GM18907 (cell line): ENCODE results near the gene ACSM2B.
"Not testable (repeated sequence)": the region's sequence is repeated elsewhere in the genome, so short reads cannot be mapped to it uniquely, and the experiment has no call there.

ENCODE experiments used
- ATAC-seq: cut with Tn5 transposase; IDR thresholded peaks from one replicate; pipeline ENCODE4 v1.9.1; 2021; ENCODE audit warnings: mild to moderate bottlenecking, moderate library complexity; ENCODE audit not compliant: unreplicated experiment

The ACSM2B gene

DNA sequence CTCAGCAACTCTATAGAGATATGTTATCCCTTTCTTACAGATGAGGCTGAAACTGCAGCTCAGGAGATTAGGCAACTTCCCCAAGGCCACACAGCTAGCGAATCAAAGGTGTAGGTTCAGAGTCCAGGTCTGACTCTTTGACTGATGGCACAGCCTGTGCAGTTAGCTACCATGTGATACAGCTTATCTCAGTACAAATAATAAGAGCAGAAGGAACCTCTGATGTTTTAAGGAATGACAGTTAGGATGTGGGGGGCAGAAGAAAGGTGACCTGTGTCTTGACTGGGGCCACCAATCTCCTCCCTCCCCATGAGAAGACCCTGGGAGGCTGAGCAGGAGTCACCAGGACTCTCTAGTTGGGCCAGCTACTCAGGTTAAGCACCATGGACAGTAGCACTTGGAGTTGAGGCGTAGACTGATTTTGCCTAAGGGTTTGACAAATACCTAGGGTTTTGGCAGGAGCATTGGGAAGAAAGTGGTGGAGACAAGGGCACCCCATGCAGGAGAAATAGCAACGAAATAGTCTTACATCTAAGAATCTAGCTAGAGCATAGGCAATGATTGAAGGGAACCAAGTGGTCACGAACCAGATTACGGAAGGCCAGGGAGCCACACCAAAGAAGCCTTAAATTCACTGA lies 22.8 kb upstream of the ACSM2B start:
- ATAC-seq: no peak

DNA sequence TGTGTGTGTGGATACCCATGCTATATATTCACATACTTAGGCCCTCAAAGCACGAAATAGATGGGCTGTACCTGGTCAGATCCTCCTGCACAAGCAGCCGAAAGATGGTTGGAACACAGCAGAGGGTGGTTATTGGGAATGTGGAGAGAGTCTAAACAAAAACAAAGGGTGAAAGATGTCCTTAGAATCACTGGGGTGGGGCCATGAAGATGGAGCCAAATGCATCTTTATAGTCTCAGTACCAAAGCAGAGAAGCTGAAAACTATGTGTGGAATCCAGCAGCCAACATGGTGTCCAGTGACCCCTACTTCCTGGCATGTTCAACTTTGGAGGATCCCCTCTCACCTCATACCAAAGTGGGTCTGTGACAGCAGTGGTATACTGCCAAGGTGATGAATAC lies 19.5 kb upstream of the ACSM2B start:
- ATAC-seq: not testable (repeated sequence)

DNA sequence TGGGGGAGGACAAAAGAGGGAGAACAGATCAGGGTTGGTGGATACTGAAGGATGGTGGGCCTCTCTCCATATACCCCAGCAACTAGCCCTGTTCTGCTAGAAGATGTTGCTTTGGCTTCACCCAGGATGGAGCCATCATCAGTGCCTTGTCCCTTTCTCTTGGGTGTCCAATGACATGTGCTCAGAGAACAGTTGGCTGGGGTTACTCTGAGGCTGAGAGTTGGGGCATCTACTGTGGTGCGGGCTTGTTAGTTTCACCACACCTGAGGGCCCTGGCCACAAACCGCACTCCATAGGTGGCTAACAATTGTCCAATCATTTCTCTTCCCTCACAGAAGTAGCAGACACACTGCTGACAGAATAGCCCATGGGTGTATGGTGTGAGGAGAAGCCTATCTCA lies 18.9 kb upstream of the ACSM2B start:
- not testable (repeated sequence) for ATAC-seq

DNA sequence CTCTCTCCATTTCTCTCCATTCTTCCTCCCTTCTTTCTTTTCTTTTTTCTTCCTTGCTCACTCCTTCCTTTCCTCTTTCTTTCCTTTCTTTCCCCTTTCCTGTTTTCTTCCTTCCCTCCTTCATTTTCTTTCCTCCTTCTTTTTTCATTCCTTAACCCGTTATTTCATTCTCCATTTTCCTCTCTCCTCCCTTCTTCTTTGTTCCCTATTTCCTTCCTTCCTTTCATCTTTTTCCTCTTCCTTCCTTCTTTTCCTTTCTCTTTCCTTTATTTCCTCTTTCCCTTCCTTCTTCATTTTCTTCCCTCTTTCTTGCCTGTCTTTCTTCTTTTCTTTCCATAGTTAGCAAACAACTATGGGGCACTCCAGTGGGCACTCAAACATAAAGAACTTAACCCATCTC lies 16.6 kb upstream of the ACSM2B start:
- not testable (repeated sequence) for ATAC-seq

DNA sequence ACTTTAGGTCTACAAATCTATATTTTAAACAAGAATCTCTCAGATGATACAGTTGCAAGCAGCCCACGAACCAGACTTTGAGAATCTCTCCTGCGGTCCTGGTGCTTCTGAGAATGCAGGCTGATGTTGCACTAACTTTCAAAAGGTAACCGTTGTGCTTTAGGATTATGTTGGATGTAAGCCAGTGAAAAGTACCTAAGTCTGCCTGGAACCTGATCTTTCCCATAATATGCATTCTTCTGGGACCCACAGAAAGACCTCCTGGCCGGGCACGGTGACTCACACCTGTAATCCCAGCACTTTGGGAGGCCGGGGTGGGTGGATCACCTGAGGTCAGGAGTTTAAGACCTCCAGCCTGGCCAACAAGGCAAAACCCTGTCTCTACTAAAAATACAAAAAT lies 13.3 kb upstream of the ACSM2B start:
- not testable (repeated sequence) for ATAC-seq

DNA sequence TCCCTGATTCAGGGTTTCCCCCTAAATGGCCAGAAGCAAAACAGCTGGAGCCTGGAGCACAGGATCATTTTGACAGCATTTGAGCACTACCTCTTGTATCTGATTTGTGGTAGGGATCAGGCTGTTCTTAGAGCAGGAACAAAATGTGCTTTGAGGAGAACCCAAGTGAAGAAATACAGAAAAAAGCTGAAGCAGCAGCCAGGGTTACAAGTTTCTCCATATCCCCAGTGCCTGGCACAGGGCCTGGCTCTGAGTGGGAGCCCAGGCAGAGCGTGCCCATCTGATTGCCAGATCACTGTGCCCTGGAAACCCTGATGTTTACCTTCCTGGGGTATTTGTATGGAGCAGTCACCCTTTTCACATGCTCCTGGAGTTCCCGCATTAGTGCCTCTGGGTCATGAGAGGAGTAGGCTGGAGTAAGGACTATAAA lies 11.5 kb upstream of the ACSM2B start:
- not testable (repeated sequence) for ATAC-seq

DNA sequence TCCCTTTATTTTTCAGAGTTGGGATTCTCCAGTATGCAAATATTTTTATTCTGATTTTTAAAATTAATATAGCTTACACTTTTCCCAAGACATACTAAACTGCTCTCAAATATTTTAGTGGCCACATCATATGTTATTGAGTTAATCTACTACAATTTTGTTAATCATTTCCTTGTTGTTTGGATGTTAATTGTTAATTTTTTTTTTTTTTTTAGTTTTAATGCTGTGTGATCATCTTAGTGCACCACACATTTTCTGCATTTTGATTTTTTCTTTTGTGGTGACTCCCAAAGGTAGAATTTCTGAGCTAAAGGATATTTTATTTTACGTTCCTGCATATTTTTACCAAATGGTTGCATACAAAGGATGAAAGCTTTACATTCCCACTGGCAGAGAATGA lies 10.5 kb upstream of the ACSM2B start:
- ATAC-seq: not testable (repeated sequence)

DNA sequence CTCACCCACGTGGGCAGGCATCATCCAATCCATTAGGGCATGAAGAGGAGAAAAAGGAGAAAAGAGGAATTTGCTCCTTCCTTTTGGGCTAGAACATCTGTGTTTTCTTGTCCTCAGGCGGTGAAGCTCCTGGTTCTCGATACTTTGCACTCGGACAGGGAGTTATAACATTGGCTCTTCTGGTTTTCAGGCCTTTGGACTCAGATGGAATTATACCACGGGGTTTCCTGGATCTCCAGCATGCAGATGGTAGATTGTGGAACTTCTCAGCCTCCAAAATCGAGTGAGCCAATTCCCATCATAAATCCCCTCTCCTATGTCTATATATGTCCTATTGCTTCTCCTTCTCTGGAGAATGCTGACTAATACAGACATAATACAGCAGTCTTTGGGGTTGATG lies 9.9 kb upstream of the ACSM2B start:
- ATAC-seq: not testable (repeated sequence)

DNA sequence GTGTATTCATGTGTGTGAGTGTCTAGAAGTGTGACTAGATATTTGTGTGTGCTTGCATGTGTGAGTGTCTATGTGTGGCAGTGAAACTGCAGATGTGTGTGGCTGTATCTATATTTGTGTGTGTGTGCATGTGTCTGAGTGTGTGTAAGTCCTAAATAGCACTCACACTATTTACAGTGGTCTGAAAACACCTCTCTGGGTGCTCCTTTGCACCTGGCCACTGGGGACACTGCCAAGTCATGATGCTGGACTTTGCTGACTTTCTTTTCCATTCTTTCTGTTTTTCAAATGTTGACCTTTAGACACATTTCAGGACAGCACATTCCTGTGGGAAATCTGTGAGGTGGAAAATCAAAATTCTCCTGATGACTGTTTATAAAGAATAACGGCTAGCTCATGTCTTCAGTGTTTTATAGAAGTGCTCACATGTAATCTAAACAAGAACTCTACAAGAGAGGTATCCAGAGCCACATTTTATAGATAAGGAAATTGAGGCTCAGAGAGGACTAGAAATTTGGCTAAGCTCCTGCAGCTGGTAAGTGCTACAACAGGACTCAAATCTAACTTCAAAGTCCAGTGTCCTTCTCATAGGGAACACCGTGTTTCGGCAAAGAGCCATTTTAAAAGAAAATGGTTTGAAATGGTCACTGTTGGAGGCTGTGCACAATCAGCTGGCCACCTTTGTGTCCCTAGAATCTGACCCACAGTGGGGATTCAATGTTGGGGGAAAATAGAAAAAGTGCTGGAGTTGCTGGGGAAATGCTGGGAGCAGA lies 4.5 kb upstream of the ACSM2B start:
- ATAC-seq: not testable (repeated sequence)

DNA sequence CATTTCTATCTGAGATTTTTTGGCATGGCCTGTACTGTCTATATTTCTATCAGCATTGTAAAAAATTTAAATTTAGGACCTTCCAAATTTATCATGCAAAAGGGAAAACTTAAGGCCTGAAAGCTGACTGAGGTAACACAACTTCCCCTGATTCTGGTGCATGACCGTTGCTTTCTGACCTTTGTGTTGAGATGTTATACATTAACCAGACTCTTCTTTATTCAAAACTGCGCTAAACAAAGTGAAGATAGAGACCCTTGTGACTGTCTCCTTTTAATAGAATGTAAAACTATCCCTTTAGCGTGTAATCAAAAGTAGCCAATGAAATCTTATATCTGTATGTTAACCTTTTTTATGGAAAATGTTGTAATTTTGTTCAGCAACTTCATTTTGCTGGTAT lies 1.9 kb upstream of the ACSM2B start:
- not testable (repeated sequence) for ATAC-seq

DNA sequence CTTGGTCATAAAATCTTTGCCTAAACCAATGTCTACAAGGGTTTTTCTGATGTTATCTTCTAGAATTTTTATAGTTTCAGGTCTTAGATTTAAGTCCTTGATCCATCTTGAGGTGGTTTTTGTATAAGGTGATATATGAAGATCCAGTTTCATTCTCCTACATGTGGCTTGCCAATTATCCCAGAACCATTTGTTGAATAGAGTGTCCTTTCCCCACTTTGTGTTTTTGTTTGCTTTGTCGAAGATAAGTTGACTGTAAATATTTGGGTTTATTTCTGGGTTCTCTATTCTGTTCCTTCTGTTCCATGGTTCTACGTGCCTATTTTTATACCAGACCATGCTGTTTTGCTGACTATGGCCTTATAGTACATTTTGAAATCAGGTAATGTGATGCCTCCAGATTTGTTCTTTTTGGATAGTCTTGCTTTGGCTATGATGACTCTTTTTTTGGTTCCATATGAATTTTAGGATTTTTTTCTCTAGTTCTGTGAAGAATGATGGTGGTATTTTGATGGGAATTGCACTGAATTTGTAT lies 7.0 kb downstream of the ACSM2B start:
- not testable (repeated sequence) for ATAC-seq

DNA sequence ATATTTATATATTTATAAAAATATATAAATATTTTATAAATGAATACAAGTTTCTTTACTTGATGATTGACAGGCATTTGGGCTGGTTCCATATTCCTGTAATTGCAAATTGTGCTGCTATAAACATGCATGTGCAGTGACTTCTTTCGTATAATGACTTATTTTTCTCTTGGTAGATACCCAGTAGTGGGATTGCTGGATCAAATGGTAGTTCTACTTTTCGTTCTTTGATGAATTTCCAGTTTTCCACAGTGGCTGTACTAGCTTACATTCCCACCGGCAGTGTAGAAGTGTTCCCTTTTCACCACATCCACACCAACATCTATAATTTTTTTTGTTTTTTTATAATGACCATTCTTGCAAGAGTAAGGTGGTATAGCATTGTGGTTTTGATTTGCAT lies 7.8 kb downstream of the ACSM2B start:
- no peak for ATAC-seq

DNA sequence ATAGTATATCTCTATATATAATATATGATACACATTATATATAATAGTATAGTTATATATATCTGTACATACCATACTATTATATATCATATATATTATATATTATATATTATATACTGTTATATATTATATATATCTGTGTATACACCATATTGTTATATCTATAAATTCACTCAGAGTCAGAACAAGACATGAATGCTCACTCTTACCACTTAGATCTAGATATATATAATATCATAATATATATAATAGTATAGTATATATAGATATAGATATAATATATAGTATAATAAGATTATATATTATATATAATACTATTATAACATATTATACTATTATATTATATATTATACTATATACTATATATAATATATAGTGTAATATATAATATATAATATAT lies 9.3 kb downstream of the ACSM2B start:
- ATAC-seq: no peak

DNA sequence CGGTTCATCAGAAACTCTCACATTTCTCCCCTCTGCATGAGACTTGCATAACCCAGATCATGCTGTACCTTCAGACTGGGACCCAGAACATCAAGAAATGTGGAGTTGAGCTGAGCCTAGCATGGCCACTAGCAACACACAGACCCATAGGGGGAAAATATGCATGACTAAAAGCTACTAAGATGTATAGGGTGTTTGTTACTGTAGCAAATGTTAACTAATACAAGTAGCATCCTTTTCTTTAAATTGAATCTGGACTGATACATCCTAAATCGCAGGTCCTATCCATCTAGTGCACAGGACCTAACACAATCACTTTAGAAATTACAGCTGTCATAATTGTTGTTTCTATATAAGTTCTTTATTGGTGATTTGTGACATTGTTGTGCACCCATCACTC lies 10.8 kb downstream of the ACSM2B start:
- not testable (repeated sequence) for ATAC-seq

DNA sequence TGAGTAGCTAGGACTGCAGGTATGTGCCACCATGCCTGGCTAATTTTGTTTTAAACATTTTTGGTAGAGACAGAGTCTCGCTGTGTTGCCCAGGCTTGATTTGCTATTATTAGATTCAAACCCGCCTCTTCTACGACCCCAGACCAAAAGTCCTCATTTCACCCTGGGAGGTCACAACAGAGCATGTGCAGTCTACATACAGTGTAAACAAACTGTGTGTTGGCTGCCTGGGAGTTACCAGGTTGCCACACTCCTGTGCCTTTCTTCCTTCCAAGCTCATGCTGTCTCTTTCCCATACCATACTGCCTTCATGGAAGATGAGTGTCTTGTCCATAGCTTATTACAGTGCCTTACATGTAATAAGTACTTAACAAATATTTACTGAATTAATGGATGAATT lies 11.9 kb downstream of the ACSM2B start:
- not testable (repeated sequence) for ATAC-seq

DNA sequence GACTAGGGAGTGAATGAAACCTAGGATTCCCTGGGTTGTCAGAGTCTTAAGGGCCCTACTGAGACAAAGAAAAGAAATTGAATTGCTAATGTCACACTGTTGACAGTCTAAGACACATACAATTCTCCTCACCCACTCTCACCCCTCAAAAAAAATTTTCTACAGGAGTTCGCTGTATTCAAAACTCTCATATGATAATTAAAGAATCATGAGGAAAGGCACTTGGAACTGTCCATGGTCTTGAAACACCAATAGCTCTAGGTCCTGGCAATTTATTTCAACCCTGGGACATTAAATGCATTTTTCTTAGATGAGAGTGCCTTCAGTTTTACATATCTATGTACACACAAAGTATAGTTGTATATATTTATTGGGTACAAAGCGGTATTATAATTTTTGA lies 20.5 kb downstream of the ACSM2B start:
- ATAC-seq: not testable (repeated sequence)

DNA sequence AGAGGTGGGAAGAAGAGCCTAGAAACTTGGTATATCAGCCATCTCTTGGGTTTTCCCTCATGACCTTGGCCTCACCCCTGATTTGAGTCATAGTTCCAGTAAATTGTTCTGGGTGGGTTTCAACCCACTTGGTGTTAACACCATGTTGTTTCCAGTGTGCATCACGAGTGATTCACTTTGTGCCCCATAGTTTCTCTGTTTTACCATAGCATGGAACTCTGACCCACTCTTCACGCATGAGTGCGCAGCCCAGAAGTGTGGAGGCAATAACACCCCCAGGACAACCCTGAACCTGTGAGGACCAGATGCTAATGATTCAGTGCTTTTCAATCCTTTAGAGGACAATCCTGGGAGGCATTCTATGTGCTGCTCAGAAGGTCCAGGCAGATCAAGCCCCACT lies 21.5 kb downstream of the ACSM2B start:
- not testable (repeated sequence) for ATAC-seq

DNA sequence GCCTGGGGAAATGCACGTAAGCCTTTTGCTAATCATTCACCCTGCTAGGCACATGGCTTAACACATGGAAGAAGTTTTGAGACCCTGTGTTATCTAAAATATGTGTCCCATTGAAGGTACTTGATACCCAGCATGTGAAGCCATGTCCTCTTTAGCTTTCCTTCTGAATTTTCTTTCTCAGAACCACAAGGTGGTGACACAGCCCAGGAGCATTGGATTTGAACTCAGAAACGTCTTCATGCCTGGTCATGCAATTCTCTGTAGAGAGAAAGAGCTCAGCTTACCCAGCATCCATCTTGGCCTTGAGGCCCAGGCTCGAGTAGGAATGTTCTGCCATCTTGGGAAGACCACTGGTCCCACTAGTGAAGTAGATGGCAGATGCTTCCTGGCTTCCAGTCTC lies 22.7 kb downstream of the ACSM2B start:
- not testable (repeated sequence) for ATAC-seq

DNA sequence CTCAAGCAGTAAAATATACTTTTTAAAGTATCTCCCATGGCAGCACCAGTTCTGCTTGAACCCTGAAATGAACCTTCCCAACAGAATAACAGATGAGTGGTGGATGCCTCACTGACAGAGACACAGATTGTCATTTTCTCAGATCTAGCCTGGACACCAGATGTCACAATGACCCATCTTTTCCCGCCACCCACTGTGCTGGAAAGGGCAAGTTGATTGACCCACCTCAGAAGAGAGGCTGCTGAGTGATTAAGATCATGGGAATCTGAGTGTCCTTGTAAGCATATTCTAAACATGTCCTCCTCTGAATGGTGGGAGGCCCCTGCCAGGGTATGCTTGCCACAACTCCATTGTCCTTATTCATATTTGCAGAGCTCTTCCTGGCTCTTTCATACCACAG lies 29.2 kb downstream of the ACSM2B start:
- ATAC-seq: not testable (repeated sequence)

DNA sequence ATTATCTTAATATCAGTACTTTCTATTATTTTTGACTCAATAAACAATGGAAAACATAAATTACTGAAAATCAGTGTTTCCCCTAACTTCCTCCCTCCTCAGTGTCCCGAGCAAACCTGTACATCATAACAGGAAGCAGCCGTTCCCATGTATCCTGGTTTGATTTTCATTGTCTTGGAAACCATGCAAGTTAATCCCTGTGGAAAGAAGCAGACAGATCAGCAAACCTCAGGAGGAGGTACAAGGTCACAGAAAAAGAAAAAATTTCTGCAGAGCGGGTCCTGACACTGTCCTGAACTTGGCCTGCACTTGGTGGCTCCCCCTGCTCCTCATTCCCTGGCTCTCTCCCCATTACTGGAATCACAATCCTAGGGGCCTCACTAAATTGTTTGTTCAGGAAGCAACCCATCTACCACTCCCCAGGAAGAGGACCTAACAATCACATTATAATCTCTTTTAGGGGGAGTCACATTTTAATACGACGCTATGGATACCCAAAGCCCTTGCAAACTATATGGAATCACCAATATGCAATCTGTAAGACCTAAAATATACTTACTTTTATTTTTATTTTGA lies 29.8 kb downstream of the ACSM2B start:
- ATAC-seq: not testable (repeated sequence)

DNA sequence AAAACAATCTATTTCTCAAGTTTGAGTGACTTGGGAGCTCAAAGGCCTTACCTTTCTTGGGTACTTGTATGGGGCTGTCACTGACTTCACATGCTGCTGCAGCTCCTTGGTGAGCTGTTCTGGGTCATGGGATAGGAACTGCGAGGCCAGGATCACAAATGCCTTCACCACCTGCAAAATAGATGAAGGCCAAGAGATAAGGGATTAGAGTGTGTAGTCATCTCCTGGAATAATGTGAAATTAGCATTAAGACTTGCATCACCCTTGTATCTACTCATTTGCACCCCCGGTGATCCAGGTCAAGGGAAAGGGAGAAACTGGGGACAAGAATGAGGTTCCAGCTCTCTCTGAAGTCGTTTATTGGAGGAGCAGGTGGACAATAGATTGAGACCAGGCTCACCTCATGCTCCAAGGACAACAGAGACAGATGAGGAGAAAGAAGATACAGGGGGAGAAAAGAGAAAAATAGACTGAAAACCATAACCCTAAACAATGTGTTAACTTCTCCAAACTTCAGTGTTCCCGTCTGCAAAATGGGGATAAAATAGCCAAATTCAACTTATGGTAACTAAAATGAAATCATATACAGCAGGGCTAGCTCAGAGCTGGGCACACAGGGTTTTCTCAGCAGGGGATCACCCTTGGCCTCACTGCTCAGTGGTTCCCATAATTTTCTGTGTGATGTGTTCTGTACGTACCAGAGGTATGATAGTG lies 35.4 kb downstream of the ACSM2B start:
- not testable (repeated sequence) for ATAC-seq
